ENCODE results near the gene ZC2HC1C. TPM values are rescaled to one million over a fixed set of nuclear protein-coding genes. Genes with fewer than 3 reads are reported as not detected.
A peak's percentile ranks its signal among the peaks of the same experiment; 100 is the strongest.

The ZC2HC1C gene
- total RNA-seq, 1 donor from 2014 or later: 1.3 TPM

GRCh38 chr14:75127903-75128595, 58.6 kb downstream of the ZC2HC1C start:
- Mint-ChIP-seq H3K4me1 (peaks cover 35% of the 10 kb centered on the region), H3K4me3 (peak overlapping the region; percentile 83), H3K27me3 (ENCODE audit: low read depth) (no peaks in the 10 kb centered on the region), H3K27ac (ENCODE audit: unreplicated experiment) (peak overlapping the region; percentile 25), H3K9me3 (no peaks in the 10 kb centered on the region), H3K36me3 (ENCODE audit: low read depth) (peaks cover 6% of the 10 kb centered on the region)
- no peak for TF ChIP-seq CTCF (conservative IDR thresholded peaks at IDR 0.05)
- DNase-seq (ENCODE audit: low read depth, low spot score): no peak

DNA sequence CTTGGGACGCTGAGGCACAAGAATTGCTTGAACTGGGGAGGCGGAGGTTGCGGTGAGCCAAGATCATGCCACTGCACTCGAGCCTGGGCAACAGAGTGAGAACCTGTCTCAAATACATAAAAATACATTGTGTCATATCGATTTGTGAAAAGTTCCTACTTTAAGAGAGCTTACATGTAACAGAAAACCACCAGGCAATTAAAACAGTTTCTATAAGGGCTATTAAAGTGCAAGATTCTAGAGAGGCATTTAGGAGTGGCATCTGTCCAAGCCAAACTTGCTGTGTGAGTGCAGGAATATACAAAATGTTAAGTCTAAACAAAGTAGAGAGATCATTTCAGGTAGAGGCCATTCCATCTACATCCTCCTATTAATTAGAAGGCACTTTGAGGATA, 59.2 kb downstream of the ZC2HC1C start:
- no peaks in the 10 kb centered on the region for H3K27me3 Mint-ChIP-seq (ENCODE audit: low read depth)
- no peak for TF ChIP-seq CTCF (conservative IDR thresholded peaks at IDR 0.05)

More for the DNA sequence above, 59.2 kb downstream of the ZC2HC1C start:
- DNase-seq (ENCODE audit: low read depth, low spot score): no peak
- Mint-ChIP-seq H3K27ac (ENCODE audit: unreplicated experiment) (no peak overlapping the region), H3K4me1 (peaks cover 35% of the 10 kb centered on the region), H3K9me3 (no peaks in the 10 kb centered on the region), H3K4me3 (peak overlapping the region; percentile 47), H3K36me3 (ENCODE audit: low read depth) (peaks cover 9% of the 10 kb centered on the region)

Other genes starting within 250 kb of the ZC2HC1C start
- gene PROX2, start 193.5 kb upstream of the ZC2HC1C start, total RNA-seq: not detected in 2 replicates
- 92.9 and 97.4 TPM in 2 replicates for gene DLST, start 187.7 kb upstream of the ZC2HC1C start, total RNA-seq
- 13.9 and 14.1 TPM in 2 replicates for gene RPS6KL1, start 146.4 kb upstream of the ZC2HC1C start, total RNA-seq
- 2.9 and 3.9 TPM in 2 replicates for gene PGF, start 114.0 kb upstream of the ZC2HC1C start, total RNA-seq
- gene EIF2B2, start 66.7 kb upstream of the ZC2HC1C start, total RNA-seq: 50.5 TPM in 2 replicates
- gene MLH3, start 18.2 kb upstream of the ZC2HC1C start, total RNA-seq: 27.7 and 34.2 TPM in 2 replicates
- 35.9 and 37.1 TPM in 2 replicates for gene ACYP1, start 5.6 kb upstream of the ZC2HC1C start, total RNA-seq
- gene NEK9, start 57.4 kb downstream of the ZC2HC1C start, total RNA-seq: 109 and 113 TPM in 2 replicates
- gene TMED10, start 107.0 kb downstream of the ZC2HC1C start, total RNA-seq: 178 and 186 TPM in 2 replicates
- gene FOS, start 209.2 kb downstream of the ZC2HC1C start, total RNA-seq: 3.8 and 5.8 TPM in 2 replicates

All from neural crest cell (in vitro differentiated cells).